Ascending aorta (tissue), 2 donors: ENCODE results near the gene HSPA2. TPM values are rescaled to one million over a fixed set of nuclear protein-coding genes. Genes with fewer than 3 reads are reported as not detected.
"Not testable (repeated sequence)": the region's sequence is repeated elsewhere in the genome, so short reads cannot be mapped to it uniquely, and the experiment has no call there.

ENCODE experiments used
- DNase-seq, 2 donors: peaks; one replicate each; pipeline ENCODE4 v3.0.0-alpha.2; 2019; ENCODE audit warnings: low spot score in 2 of 2
- H3K27ac ChIP-seq, 2 donors: fragments of 200-600 bp; sonication (generic); one replicate each; pipeline ENCODE4 v1.5.1; 2016 to 2017; ENCODE audit warnings: mild to moderate bottlenecking in 1 of 2
- H3K27me3 ChIP-seq: fragments of 200-600 bp; sonication (generic); one replicate; pipeline ENCODE4 v1.5.1; 2017
- H3K36me3 ChIP-seq, 2 donors: fragments of 200-600 bp; sonication (generic); one replicate each; pipeline ENCODE4 v1.5.1; 2016
- H3K4me1 ChIP-seq, 2 donors: fragments of 200-600 bp; sonication (generic); one replicate each; pipeline ENCODE4 v1.5.1; 2016 to 2017; ENCODE audit warnings: mild to moderate bottlenecking in 1 of 2
- H3K4me3 ChIP-seq, 2 donors: fragments of 200-600 bp; sonication (generic); one replicate each; pipeline ENCODE4 v1.5.1; 2016 to 2017; ENCODE audit warnings: mild to moderate bottlenecking in 1 of 2
- H3K9me3 ChIP-seq, 2 donors: fragments of 200-600 bp; sonication (generic); one replicate each; pipeline ENCODE4 v1.5.1; 2016
- CTCF ChIP-seq, 3 experiments: fragments of 200-600 bp in 2 of 3; fragments of 450-650 bp in 1 of 3; sonication (generic) in 2 of 3; IDR thresholded peaks; one replicate each; pipeline ENCODE4 v1.5.1; 2016 to 2019; ENCODE audit warnings: antibody characterized with exemption in 3 of 3, mild to moderate bottlenecking in 1 of 3, moderate library complexity in 1 of 3
- intact Hi-C: fragments of 100-400 bp; cut with DNase I; formaldehyde crosslinking; loops from one replicate; pipeline ENCODE4 v1.15.1; 2023
- total RNA-seq: library from RNA; depleted of rRNA; stranded (reverse); fragments of >200 nt; gene quantifications from one replicate; pipeline ENCODE4 v1.1.0, GENCODE V29; 2016

The HSPA2 gene
- total RNA-seq, 1 donor from 2014 or later = 22.9 TPM

- Histone ChIP-seq H3K9me3 (no peaks in the 10 kb centered on the region), H3K27me3 (no peaks in the 10 kb centered on the region), H3K36me3 (no peaks in the 10 kb centered on the region), H3K4me1 (peaks cover 3 to 37% of the 10 kb centered on the region in 2 donors), H3K27ac (no peak overlapping the region), H3K4me3 (no peak overlapping the region)
- intact Hi-C loops = loop anchor here (10.0 kb wide), 1 partner anchor 864 kb away; the partner anchor contains the start of gene WDR89
- TF ChIP-seq CTCF (IDR thresholded peaks at IDR 0.05) = no peak
- no peak for DNase-seq
These were observed 31.5 kb upstream of the HSPA2 start for GRCh38 chr14:64509036-64509435.

GRCh38 chr14:64510825-64511671, 29.5 kb upstream of the HSPA2 start:
- TF ChIP-seq CTCF (IDR thresholded peaks at IDR 0.05) = peak; percentile 75 to 87 (median 81)
- Histone ChIP-seq H3K27ac (peak overlapping the region in 1 of 2 donors; percentile 44), H3K9me3 (no peaks in the 10 kb centered on the region), H3K4me1 (peaks cover 8 to 33% of the 10 kb centered on the region in 2 donors), H3K36me3 (no peaks in the 10 kb centered on the region), H3K27me3 (no peaks in the 10 kb centered on the region), H3K4me3 (no peak overlapping the region)
- intact Hi-C loops = loop anchor here (1.0 kb wide), 1 partner anchor 125 kb away; no protein-coding TSS in a partner anchor
- DNase-seq = peak in 1 of 2 donors; percentile 84

GRCh38 chr14:64513271-64513670, 27.3 kb upstream of the HSPA2 start:
- TF ChIP-seq CTCF (IDR thresholded peaks at IDR 0.05) = no peak
- Histone ChIP-seq H3K4me3 (no peak overlapping the region), H3K36me3 (no peaks in the 10 kb centered on the region), H3K27ac (no peak overlapping the region), H3K9me3 (no peaks in the 10 kb centered on the region), H3K4me1 (peaks cover 8 to 16% of the 10 kb centered on the region in 2 donors), H3K27me3 (no peaks in the 10 kb centered on the region)
- intact Hi-C loops = no loop called here
- DNase-seq = no peak

GRCh38 chr14:64515053-64515452, 25.5 kb upstream of the HSPA2 start:
- Histone ChIP-seq H3K4me1 (peaks cover 5 to 16% of the 10 kb centered on the region in 2 donors), H3K27ac (no peak overlapping the region), H3K27me3 (no peaks in the 10 kb centered on the region), H3K36me3 (no peaks in the 10 kb centered on the region), H3K4me3 (no peak overlapping the region), H3K9me3 (no peaks in the 10 kb centered on the region)
- intact Hi-C loops = no loop called here
- no peak for DNase-seq
- no peak for TF ChIP-seq CTCF (IDR thresholded peaks at IDR 0.05)

GRCh38 chr14:64516969-64517368, 23.6 kb upstream of the HSPA2 start:
- Histone ChIP-seq H3K9me3 (no peaks in the 10 kb centered on the region), H3K4me3 (no peak overlapping the region), H3K27me3 (no peaks in the 10 kb centered on the region), H3K4me1 (peaks cover 3 to 5% of the 10 kb centered on the region in 2 donors), H3K27ac (no peak overlapping the region), H3K36me3 (peaks cover 2 to 7% of the 10 kb centered on the region in 2 donors)
- intact Hi-C loops = no loop called here
- DNase-seq = no peak
- no peak for TF ChIP-seq CTCF (IDR thresholded peaks at IDR 0.05)

- intact Hi-C loops, H3K27me3 ChIP-seq, H3K27ac ChIP-seq, H3K4me1 ChIP-seq, H3K4me3 ChIP-seq, H3K9me3 ChIP-seq, DNase-seq: not testable (repeated sequence)
- H3K36me3 ChIP-seq = peaks cover 7 to 14% of the 10 kb centered on the region in 2 donors
These were observed 22.9 kb upstream of the HSPA2 start for GRCh38 chr14:64517667-64518066.
